ENCODE measurements around the gene SORCS2. TPM values are rescaled to one million over a fixed set of nuclear protein-coding genes. Genes with fewer than 3 reads are reported as not detected.

Gene SORCS2
- total and polyA plus RNA-seq, 2 of the 4 experiments (the other 2 are of a cell fraction), result 0.36 to 0.62 TPM

DNA sequence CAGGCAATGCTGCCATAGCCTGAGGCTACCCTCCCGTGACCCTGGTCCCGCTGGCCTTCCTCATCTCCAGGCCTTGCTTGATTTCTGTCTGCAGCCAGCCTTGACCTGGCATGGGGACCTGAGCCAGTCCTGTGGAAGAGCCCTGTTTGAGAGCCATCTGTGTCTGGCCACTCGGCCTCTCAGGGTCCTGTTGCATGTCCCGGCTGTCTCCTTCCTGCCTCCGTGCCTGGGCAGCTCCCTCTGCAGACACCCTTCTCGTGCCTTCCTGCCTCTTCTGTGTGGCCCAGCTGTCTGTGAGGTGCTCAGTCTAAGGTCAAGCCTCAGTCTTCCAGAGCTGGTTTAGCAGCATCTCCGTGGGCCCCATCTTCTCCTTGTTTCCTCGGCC is 108.4 kb downstream of the SORCS2 start:
- H3K27me3 ChIP-seq (ENCODE audit: control insufficient read depth, insufficient read depth, low read length), result peaks cover 54% of the 10 kb centered on the region
- WGBS, 2 experiments (ENCODE audit: extremely low coverage in 2 of 2, insufficient read length in 1 of 2), result 65% methylated on average over 8 of the region's 8 CpGs; no CpG with 5 or more reads in 1 of the 2 experiments
- no peak overlapping the region for H2BK5ac ChIP-seq (ENCODE audit: low read depth, low read length, poor library complexity, severe bottlenecking)
- CTCF ChIA-PET, result no interaction called here
- DNase-seq, result no peak
- TF ChIP-seq RFX5 (IDR thresholded peaks at IDR 0.05; ENCODE audit: low read depth, low read length) (no peak), CEBPB (IDR thresholded peaks at IDR 0.05; ENCODE audit: low read depth, low read length) (no peak), MAZ (IDR thresholded peaks at IDR 0.05; ENCODE audit: borderline replicate concordance, low read depth, low read length) (no peak), SMC3 (IDR thresholded peaks at IDR 0.05; ENCODE audit: low read depth, low read length) (no peak), MAFK (IDR thresholded peaks at IDR 0.05; ENCODE audit: low read depth, low read length) (no peak), NFE2L2 (IDR thresholded peaks at IDR 0.05; ENCODE audit: low read depth, low read length) (no peak), RCOR1 (IDR thresholded peaks at IDR 0.05; ENCODE audit: insufficient replicate concordance, low read length) (no peak), RAD21 (IDR thresholded peaks at IDR 0.05; ENCODE audit: low read length) (no peak), FOS (IDR thresholded peaks at IDR 0.05; ENCODE audit: low read depth, low read length) (no peak)
- TF ChIP-seq, protein P1, sequence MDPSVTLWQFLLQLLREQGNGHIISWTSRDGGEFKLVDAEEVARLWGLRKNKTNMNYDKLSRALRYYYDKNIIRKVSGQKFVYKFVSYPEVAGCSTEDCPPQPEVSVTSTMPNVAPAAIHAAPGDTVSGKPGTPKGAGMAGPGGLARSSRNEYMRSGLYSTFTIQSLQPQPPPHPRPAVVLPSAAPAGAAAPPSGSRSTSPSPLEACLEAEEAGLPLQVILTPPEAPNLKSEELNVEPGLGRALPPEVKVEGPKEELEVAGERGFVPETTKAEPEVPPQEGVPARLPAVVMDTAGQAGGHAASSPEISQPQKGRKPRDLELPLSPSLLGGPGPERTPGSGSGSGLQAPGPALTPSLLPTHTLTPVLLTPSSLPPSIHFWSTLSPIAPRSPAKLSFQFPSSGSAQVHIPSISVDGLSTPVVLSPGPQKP (IDR thresholded peaks at IDR 0.05; ENCODE audit: borderline replicate concordance, low read depth, low read length), result no peak
- TF ChIP-seq, protein P2, sequence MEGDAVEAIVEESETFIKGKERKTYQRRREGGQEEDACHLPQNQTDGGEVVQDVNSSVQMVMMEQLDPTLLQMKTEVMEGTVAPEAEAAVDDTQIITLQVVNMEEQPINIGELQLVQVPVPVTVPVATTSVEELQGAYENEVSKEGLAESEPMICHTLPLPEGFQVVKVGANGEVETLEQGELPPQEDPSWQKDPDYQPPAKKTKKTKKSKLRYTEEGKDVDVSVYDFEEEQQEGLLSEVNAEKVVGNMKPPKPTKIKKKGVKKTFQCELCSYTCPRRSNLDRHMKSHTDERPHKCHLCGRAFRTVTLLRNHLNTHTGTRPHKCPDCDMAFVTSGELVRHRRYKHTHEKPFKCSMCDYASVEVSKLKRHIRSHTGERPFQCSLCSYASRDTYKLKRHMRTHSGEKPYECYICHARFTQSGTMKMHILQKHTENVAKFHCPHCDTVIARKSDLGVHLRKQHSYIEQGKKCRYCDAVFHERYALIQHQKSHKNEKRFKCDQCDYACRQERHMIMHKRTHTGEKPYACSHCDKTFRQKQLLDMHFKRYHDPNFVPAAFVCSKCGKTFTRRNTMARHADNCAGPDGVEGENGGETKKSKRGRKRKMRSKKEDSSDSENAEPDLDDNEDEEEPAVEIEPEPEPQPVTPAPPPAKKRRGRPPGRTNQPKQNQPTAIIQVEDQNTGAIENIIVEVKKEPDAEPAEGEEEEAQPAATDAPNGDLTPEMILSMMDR (conservative IDR thresholded peaks at IDR 0.05; ENCODE audit: low read depth, low read length), result no peak
- H3K9ac ChIP-seq (ENCODE audit: low read depth, low read length), result no peak overlapping the region
- no peak overlapping the region for H3K4me2 ChIP-seq (ENCODE audit: low read depth, low read length)
- dilution Hi-C loops (cut with HindIII; ENCODE audit: low sequenced_read_pairs, unreplicated experiment), result no loop called here
- H2AK5ac ChIP-seq (ENCODE audit: low read depth, low read length), result no peak overlapping the region
- no TSS peak for BruUV-seq (replicated peaks)
- no peak overlapping the region for H2BK120ac ChIP-seq (ENCODE audit: low read depth, low read length)
- no peak overlapping the region for H3K18ac ChIP-seq (ENCODE audit: low read depth, low read length)
- no peaks in the 10 kb centered on the region for H3K4me1 ChIP-seq (ENCODE audit: control insufficient read depth, insufficient read depth, low read length)
- ATAC-seq (ENCODE audit: low read depth), result no peak
- H3K4me3 ChIP-seq (ENCODE audit: insufficient read depth, low read depth, low read length), result no peak overlapping the region
- no peak overlapping the region for H2AK9ac ChIP-seq (replicated peaks; ENCODE audit: low read depth, low read length, poor library complexity)
- in situ Hi-C loops (cut with MboI; ENCODE audit: low sequenced_read_pairs), result no loop called here
- H2BK20ac ChIP-seq (ENCODE audit: low read depth, low read length), result no peak overlapping the region
- H4K20me1 ChIP-seq (ENCODE audit: insufficient read depth, low read length), result no peaks in the 10 kb centered on the region
- no peaks in the 10 kb centered on the region for H3K79me1 ChIP-seq (ENCODE audit: low read depth in 1 of 2, low read length in 2 of 2)
- H2BK15ac ChIP-seq (ENCODE audit: low read depth, low read length), result no peak overlapping the region
- H4K5ac ChIP-seq (ENCODE audit: low read depth, low read length), result no peak overlapping the region
- no peak overlapping the region for H3K23ac ChIP-seq (ENCODE audit: low read depth, low read length)
- H3K9me1 ChIP-seq (ENCODE audit: insufficient read depth, low read length), result no peaks in the 10 kb centered on the region
- H2AFZ ChIP-seq (replicated peaks; ENCODE audit: low read length, poor library complexity), result no peak overlapping the region
- no peak overlapping the region for H3K14ac ChIP-seq (replicated peaks; ENCODE audit: low read depth, low read length)
- intact Hi-C loops (cut with micrococcal nuclease), result no loop called here
- H4K8ac ChIP-seq (ENCODE audit: low read depth in 2 of 2, low read length in 2 of 2), result no peak overlapping the region
- no peak overlapping the region for H4K91ac ChIP-seq (ENCODE audit: insufficient read depth, low read depth, low read length)
- H3K27ac ChIP-seq (ENCODE audit: insufficient read depth, low read length), result no peak overlapping the region
- H3K4ac ChIP-seq (ENCODE audit: low read depth, low read length), result no peak overlapping the region
- H3K56ac ChIP-seq (ENCODE audit: extremely low read depth, insufficient read depth, low read length), result no peak overlapping the region
- no peaks in the 10 kb centered on the region for H3K36me3 ChIP-seq (ENCODE audit: control insufficient read depth, insufficient read depth, low read length)
- no peaks in the 10 kb centered on the region for H3K9me3 ChIP-seq (ENCODE audit: control insufficient read depth, insufficient read depth, low read length)
- POLR2A ChIA-PET (ENCODE audit: unreplicated experiment), result no interaction called here
